ENCODE results near the gene CX3CL1.
"Not testable (repeated sequence)": the region's sequence is repeated elsewhere in the genome, so short reads cannot be mapped to it uniquely, and the experiment has no call there.

Gene CX3CL1

DNA sequence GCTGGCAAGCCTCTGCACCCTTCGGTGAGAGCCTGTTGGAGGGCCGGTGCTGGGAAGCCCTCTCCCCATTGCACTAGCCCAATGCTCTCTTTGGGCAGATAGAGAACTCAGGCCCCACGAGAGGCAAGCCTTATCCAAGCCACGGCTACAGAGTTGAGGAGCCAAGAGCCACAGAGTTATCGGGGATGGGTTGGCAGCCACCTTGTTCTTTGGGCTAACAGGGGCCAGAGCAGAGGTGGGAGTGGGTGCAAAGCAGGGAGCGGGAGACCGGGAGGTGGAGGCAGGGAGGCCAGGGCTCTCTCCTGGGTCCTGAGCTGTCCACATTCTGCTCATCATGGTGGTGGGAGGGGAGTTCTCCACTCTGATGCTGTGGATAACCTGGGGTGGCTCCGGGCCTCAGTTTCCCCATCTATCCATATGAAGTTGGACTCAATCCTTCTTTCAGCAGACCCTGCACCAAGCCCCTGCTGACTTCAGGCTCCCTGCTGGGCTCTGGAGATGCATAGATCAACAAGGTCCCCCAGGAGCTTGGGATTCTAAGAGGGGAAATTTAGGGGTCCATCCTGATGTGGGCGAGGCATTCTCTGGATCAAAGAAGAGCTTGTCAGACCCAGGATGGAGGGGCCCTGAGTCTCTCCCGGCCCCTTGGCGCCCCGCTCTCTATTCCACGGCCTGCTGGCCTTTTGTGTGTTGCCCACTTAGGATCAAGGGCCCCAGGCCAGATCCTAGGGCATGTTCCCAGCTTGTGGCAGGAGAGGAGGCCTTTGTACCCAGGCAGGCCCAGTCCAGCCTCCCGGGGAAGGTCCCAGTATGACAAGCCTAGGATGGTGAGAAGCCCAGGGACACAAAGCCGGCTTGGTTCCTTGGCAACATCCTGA lies 557 bp upstream of the CX3CL1 start:
- Histone ChIP-seq H3K27ac (ENCODE audit: insufficient read depth, low read length, poor library complexity, severe bottlenecking) (no peak overlapping the region), H3K9me3 (ENCODE audit: control insufficient read depth, low read length) (no peaks in the 10 kb centered on the region), H3K4me1 (ENCODE audit: control insufficient read depth, insufficient read depth, low read length, poor library complexity, severe bottlenecking) (no peaks in the 10 kb centered on the region), H3K36me3 (ENCODE audit: control insufficient read depth, insufficient read depth, low read length) (no peaks in the 10 kb centered on the region), H3K4me3 (ENCODE audit: insufficient read depth, low read depth, low read length, poor library complexity, severe bottlenecking) (no peak overlapping the region), H3K27me3 (replicated peaks; ENCODE audit: control insufficient read depth, insufficient read depth, low read length, poor library complexity, severe bottlenecking) (no peaks in the 10 kb centered on the region)
- no peak for DNase-seq

- Histone ChIP-seq H3K9me3 (ENCODE audit: control insufficient read depth, low read length) (no peaks in the 10 kb centered on the region), H3K27ac (ENCODE audit: insufficient read depth, low read length, poor library complexity, severe bottlenecking) (no peak overlapping the region), H3K36me3 (ENCODE audit: control insufficient read depth, insufficient read depth, low read length) (no peaks in the 10 kb centered on the region), H3K4me1 (ENCODE audit: control insufficient read depth, insufficient read depth, low read length, poor library complexity, severe bottlenecking) (no peaks in the 10 kb centered on the region), H3K27me3 (replicated peaks; ENCODE audit: control insufficient read depth, insufficient read depth, low read length, poor library complexity, severe bottlenecking) (no peaks in the 10 kb centered on the region), H3K4me3 (ENCODE audit: insufficient read depth, low read depth, low read length, poor library complexity, severe bottlenecking) (no peak overlapping the region)
- DNase-seq, result no peak
Observed at GRCh38 chr16:57373117-57373947, 1.0 kb downstream of the CX3CL1 start.

DNA sequence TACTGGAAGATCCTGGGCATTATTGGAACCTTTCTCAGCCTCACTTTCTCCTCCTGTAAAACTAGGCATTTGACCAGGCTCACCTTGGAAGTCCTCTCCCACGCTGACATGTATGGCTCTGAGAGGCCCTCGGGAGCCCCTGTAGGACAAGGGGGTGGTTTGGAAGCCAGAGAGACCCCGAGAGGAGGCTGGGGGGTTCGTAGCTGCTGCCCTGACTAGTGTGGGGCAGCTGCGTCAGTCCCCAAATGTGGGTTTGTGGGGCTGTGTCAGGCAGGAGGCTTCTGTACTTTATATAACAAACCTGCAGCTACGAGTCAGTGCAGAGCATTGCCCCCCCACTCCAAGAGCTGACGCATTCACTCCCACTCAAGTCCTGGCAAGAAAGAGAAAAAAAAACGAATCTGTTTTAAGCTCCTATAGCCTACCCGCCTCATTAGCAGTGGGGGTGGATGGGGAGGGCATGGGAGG lies 1.8 kb downstream of the CX3CL1 start:
- Histone ChIP-seq H3K4me1 (ENCODE audit: control insufficient read depth, insufficient read depth, low read length, poor library complexity, severe bottlenecking) (no peaks in the 10 kb centered on the region), H3K27ac (ENCODE audit: insufficient read depth, low read length, poor library complexity, severe bottlenecking) (no peak overlapping the region), H3K36me3 (ENCODE audit: control insufficient read depth, insufficient read depth, low read length) (no peaks in the 10 kb centered on the region), H3K9me3 (ENCODE audit: control insufficient read depth, low read length) (no peaks in the 10 kb centered on the region), H3K27me3 (replicated peaks; ENCODE audit: control insufficient read depth, insufficient read depth, low read length, poor library complexity, severe bottlenecking) (no peaks in the 10 kb centered on the region), H3K4me3 (ENCODE audit: insufficient read depth, low read depth, low read length, poor library complexity, severe bottlenecking) (no peak overlapping the region)
- no peak for DNase-seq

GRCh38 chr16:57374925-57375465 lies 2.7 kb downstream of the CX3CL1 start:
- not testable (repeated sequence) for H3K27ac ChIP-seq (ENCODE audit: insufficient read depth, low read length, poor library complexity, severe bottlenecking); H3K9me3 ChIP-seq (ENCODE audit: control insufficient read depth, low read length); H3K36me3 ChIP-seq (ENCODE audit: control insufficient read depth, insufficient read depth, low read length); H3K4me1 ChIP-seq (ENCODE audit: control insufficient read depth, insufficient read depth, low read length, poor library complexity, severe bottlenecking); H3K27me3 ChIP-seq (replicated peaks; ENCODE audit: control insufficient read depth, insufficient read depth, low read length, poor library complexity, severe bottlenecking); H3K4me3 ChIP-seq (ENCODE audit: insufficient read depth, low read depth, low read length, poor library complexity, severe bottlenecking); DNase-seq

DNA sequence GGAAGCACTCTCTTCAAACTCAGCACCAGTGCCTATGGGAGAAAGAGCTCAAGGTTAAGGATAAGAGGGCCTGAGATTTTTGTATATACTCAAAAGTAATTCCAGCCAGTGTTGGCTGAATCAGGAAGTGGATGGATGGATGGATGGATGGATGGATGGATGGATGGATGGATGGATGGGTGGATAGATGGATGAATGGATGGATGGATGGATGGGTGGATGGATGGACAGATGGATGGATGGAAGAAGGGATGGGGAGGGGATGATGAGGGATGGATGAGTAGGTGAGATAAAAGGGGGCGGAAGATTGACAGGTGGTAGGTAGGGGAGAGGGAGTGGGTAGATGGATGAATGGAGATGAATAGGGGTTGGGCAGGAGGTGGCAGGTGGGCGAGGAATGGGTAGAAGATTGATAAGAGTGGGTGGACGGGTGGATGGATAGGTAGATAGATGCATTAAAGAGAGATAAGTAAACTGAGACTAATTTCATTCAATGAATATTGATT lies 4.1 kb downstream of the CX3CL1 start:
- H3K4me3 ChIP-seq (ENCODE audit: insufficient read depth, low read depth, low read length, poor library complexity, severe bottlenecking), result no peak overlapping the region
- no peak overlapping the region for H3K27ac ChIP-seq (ENCODE audit: insufficient read depth, low read length, poor library complexity, severe bottlenecking)
- H3K27me3 ChIP-seq (replicated peaks; ENCODE audit: control insufficient read depth, insufficient read depth, low read length, poor library complexity, severe bottlenecking), result no peaks in the 10 kb centered on the region
- H3K9me3 ChIP-seq (ENCODE audit: control insufficient read depth, low read length), result no peaks in the 10 kb centered on the region
- no peaks in the 10 kb centered on the region for H3K4me1 ChIP-seq (ENCODE audit: control insufficient read depth, insufficient read depth, low read length, poor library complexity, severe bottlenecking)
- no peaks in the 10 kb centered on the region for H3K36me3 ChIP-seq (ENCODE audit: control insufficient read depth, insufficient read depth, low read length)
- DNase-seq, result no peak

GRCh38 chr16:57377080-57377841 lies 5.0 kb downstream of the CX3CL1 start:
- no peak for DNase-seq
- Histone ChIP-seq H3K4me3 (ENCODE audit: insufficient read depth, low read depth, low read length, poor library complexity, severe bottlenecking) (no peak overlapping the region), H3K4me1 (ENCODE audit: control insufficient read depth, insufficient read depth, low read length, poor library complexity, severe bottlenecking) (no peaks in the 10 kb centered on the region), H3K9me3 (ENCODE audit: control insufficient read depth, low read length) (no peaks in the 10 kb centered on the region), H3K36me3 (ENCODE audit: control insufficient read depth, insufficient read depth, low read length) (no peaks in the 10 kb centered on the region), H3K27me3 (replicated peaks; ENCODE audit: control insufficient read depth, insufficient read depth, low read length, poor library complexity, severe bottlenecking) (no peaks in the 10 kb centered on the region), H3K27ac (ENCODE audit: insufficient read depth, low read length, poor library complexity, severe bottlenecking) (no peak overlapping the region)

GRCh38 chr16:57379579-57379978 lies 7.3 kb downstream of the CX3CL1 start:
- no peaks in the 10 kb centered on the region for H3K36me3 ChIP-seq (ENCODE audit: control insufficient read depth, insufficient read depth, low read length)
- no peaks in the 10 kb centered on the region for H3K9me3 ChIP-seq (ENCODE audit: control insufficient read depth, low read length)
- no peak for DNase-seq
- no peaks in the 10 kb centered on the region for H3K27me3 ChIP-seq (replicated peaks; ENCODE audit: control insufficient read depth, insufficient read depth, low read length, poor library complexity, severe bottlenecking)
- H3K27ac ChIP-seq (ENCODE audit: insufficient read depth, low read length, poor library complexity, severe bottlenecking), result no peak overlapping the region
- H3K4me1 ChIP-seq (ENCODE audit: control insufficient read depth, insufficient read depth, low read length, poor library complexity, severe bottlenecking), result no peaks in the 10 kb centered on the region
- H3K4me3 ChIP-seq (ENCODE audit: insufficient read depth, low read depth, low read length, poor library complexity, severe bottlenecking), result no peak overlapping the region

DNA sequence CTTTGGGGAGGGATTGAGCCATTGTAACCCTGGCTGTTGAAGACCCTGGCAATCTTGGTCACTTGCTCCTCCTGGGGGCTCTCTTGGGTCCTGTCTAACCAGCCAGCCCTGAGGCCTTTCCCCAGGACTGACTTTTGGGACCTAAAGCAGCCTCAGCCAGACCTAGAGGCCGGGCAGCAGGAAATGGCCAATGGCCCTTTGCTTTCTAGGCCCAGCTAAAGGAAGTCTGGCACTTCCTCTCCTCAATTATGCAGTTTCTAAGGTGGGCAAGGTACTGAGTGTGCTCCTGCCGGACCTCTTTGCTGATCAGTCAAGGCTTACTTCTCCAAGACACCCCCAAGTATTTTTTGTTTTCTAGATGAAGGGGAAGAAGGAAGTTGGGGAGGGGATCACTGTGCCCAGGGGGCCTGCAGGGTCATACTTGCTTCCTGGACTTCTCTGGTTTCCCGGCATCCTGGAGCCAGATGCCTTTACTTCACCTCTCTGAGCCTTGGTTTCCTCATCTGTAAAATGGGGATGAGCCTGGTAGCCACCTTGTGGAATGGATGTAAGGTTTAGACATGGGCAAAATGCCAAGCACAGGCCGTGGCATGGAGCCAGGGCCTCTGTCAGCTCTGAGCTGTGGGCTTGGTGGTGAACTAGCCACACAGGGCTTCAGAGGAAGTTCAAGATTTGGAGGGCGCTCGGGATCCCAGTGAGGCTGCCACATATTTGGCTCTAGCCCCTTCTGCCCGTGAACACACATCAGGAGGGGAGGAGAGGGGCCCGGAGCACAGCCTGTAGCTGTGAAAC lies 8.6 kb downstream of the CX3CL1 start:
- DNase-seq, result no peak
- Histone ChIP-seq H3K27ac (ENCODE audit: insufficient read depth, low read length, poor library complexity, severe bottlenecking) (no peak overlapping the region), H3K4me3 (ENCODE audit: insufficient read depth, low read depth, low read length, poor library complexity, severe bottlenecking) (no peak overlapping the region), H3K4me1 (ENCODE audit: control insufficient read depth, insufficient read depth, low read length, poor library complexity, severe bottlenecking) (no peaks in the 10 kb centered on the region), H3K36me3 (ENCODE audit: control insufficient read depth, insufficient read depth, low read length) (no peaks in the 10 kb centered on the region), H3K9me3 (ENCODE audit: control insufficient read depth, low read length) (no peaks in the 10 kb centered on the region), H3K27me3 (replicated peaks; ENCODE audit: control insufficient read depth, insufficient read depth, low read length, poor library complexity, severe bottlenecking) (no peaks in the 10 kb centered on the region)

All from effector memory CD4-positive, alpha-beta T cell (primary cell).